Tibial artery (tissue), 4 donors: ENCODE measurements around the gene SREBF1.

Experiments used
- DNase-seq, 2 donors: peaks; one replicate each; pipeline ENCODE4 v3.0.0-alpha.2; 2019
- H3K27ac ChIP-seq, 2 donors: fragments of 200-600 bp; sonication (generic) in 1 of 2; 1 replicate in 1 of 2; 2 replicates in 1 of 2; pipeline ENCODE4 v1.5.1; 2018 to 2019; ENCODE audit warnings: mild to moderate bottlenecking in 1 of 2
- H3K27me3 ChIP-seq, 2 donors: fragments of 200-600 bp; sonication (generic) in 1 of 2; one replicate each; pipeline versions ENCODE4 v1.5.1 to v1.6.0; 2016 to 2019
- H3K36me3 ChIP-seq, 3 donors: fragments of 200-600 bp; sonication (generic) in 2 of 3; one replicate each; pipeline ENCODE4 v1.5.1; 2016 to 2019; ENCODE audit warnings: mild to moderate bottlenecking in 2 of 3
- H3K4me1 ChIP-seq, 4 donors: fragments of 200-600 bp; sonication (generic) in 2 of 4; 1 replicate in 3 of 4; 2 replicates in 1 of 4; pipeline ENCODE4 v1.5.1; 2016 to 2019
- H3K4me3 ChIP-seq, 2 donors: fragments of 200-600 bp; sonication (generic) in 1 of 2; 1 replicate in 1 of 2; 2 replicates in 1 of 2; pipeline ENCODE4 v1.5.1; 2018 to 2019; ENCODE audit warnings: mild to moderate bottlenecking in 2 of 2
- H3K9me3 ChIP-seq, 3 donors: fragments of 200-600 bp; sonication (generic) in 1 of 3; one replicate each; pipeline ENCODE4 v1.5.1; 2016 to 2019
- intact Hi-C: fragments of 100-400 bp; cut with DNase I; formaldehyde crosslinking; loops from one replicate; pipeline ENCODE4 v1.15.0; 2023; ENCODE audit warnings: low total_unique reads
- TF ChIP-seq, protein P1 (sequence below), 2 experiments: fragments of 200-600 bp in 1 of 2; fragments of 450-650 bp in 1 of 2; IDR thresholded peaks; one replicate each; pipeline ENCODE4 v1.5.1; 2017 to 2019; ENCODE audit warnings: antibody characterized with exemption in 2 of 2, mild to moderate bottlenecking in 1 of 2, moderate library complexity in 1 of 2

SREBF1 gene

DNA sequence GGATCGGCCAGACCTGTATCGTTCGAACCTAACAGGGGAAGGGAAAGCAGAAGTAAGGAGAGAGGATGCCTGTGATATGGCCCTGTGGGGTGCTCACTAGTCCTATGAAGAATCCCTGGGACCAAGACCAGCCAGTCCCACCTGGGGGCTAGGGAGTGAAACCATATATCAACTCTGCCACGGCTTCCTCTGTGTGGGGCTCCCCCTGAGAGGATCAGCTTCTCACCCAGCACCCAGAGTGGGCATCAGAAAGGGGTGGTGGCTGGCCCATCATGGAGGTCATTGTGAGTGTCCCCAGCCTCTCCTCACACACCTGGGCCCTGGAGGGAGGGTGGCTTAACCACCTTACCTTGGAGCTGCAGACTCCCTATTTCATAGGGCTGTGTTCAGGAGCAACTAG is 30.1 kb upstream of the SREBF1 start:
- Histone ChIP-seq H3K4me1 (peaks cover 0 to 16% (median 4%) of the 10 kb centered on the region in 4 donors), H3K27me3 (no peaks in the 10 kb centered on the region), H3K4me3 (no peak overlapping the region), H3K9me3 (no peaks in the 10 kb centered on the region), H3K27ac (no peak overlapping the region), H3K36me3 (peaks cover 6 to 52% (median 33%) of the 10 kb centered on the region in 3 donors)
- intact Hi-C loops = no loop called here
- no peak for DNase-seq
- TF ChIP-seq, protein P1, sequence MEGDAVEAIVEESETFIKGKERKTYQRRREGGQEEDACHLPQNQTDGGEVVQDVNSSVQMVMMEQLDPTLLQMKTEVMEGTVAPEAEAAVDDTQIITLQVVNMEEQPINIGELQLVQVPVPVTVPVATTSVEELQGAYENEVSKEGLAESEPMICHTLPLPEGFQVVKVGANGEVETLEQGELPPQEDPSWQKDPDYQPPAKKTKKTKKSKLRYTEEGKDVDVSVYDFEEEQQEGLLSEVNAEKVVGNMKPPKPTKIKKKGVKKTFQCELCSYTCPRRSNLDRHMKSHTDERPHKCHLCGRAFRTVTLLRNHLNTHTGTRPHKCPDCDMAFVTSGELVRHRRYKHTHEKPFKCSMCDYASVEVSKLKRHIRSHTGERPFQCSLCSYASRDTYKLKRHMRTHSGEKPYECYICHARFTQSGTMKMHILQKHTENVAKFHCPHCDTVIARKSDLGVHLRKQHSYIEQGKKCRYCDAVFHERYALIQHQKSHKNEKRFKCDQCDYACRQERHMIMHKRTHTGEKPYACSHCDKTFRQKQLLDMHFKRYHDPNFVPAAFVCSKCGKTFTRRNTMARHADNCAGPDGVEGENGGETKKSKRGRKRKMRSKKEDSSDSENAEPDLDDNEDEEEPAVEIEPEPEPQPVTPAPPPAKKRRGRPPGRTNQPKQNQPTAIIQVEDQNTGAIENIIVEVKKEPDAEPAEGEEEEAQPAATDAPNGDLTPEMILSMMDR (IDR thresholded peaks at IDR 0.05) = no peak

DNA sequence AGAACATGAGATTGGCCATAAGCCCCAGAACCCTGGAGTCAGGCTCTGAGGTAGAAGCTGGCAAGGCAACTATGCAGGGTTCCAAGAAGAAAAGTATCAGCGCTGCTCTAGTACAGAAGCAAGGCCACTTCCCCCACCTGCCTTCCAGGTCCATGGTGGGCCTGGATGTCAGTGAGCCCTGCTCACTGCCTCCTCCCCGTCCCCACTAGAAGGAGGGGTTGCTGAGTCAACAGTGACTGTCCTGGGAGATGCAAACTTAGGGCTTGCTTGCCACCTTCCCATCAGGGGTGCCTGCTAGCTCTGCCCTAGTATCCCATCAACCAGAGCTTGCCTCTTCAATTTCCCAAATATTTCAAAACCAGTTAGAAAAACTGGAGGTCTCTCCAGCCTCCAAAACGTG is 29.6 kb upstream of the SREBF1 start:
- Histone ChIP-seq H3K9me3 (no peaks in the 10 kb centered on the region), H3K27ac (no peak overlapping the region), H3K4me3 (no peak overlapping the region), H3K4me1 (peaks cover 0 to 11% (median under 1%) of the 10 kb centered on the region in 4 donors), H3K27me3 (no peaks in the 10 kb centered on the region), H3K36me3 (peaks cover 6 to 56% (median 38%) of the 10 kb centered on the region in 3 donors)
- TF ChIP-seq, protein P1 (IDR thresholded peaks at IDR 0.05) = no peak
- no peak for DNase-seq
- intact Hi-C loops = no loop called here

DNA sequence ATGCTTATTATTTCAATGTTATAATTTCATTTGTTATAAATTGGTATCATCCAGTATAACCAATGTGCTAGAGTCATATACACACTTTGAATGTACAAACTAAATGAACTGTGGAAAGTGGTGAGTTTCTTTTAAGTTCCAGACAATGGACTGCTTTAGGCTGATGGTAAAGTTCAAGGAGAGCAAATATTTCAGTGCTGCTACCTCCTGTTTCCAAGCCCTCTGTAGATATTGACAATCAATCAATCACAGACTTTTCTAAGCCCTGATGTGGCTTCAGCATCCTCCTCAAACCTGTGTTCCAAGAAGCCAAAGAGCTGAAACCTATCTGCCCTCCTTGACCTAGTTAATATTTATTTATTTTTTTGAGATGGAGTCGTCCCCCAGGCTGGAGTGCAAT is 28.2 kb upstream of the SREBF1 start:
- TF ChIP-seq, protein P1 (IDR thresholded peaks at IDR 0.05) = no peak
- Histone ChIP-seq H3K27ac (no peak overlapping the region), H3K4me3 (no peak overlapping the region), H3K4me1 (peaks cover 0 to 8% (median 4%) of the 10 kb centered on the region in 4 donors), H3K36me3 (peaks cover 6 to 63% (median 40%) of the 10 kb centered on the region in 3 donors), H3K9me3 (no peaks in the 10 kb centered on the region), H3K27me3 (no peaks in the 10 kb centered on the region)
- intact Hi-C loops = no loop called here
- no peak for DNase-seq

DNA sequence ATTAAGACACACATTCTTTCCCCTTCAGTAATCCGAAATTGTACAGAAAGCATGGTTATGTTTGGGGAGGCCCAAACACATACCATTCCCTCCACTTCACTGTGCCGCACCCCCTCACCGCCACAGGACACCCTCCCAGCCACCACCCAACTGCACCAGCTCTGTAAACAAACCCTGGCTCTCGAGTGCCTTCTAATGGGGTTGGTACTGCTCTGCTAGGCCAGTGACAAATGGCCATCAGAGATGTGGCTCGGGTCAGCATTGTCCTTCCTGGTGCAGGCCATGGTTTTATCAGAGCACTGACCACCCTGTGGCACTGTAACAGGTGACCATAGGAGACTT is 24.0 kb upstream of the SREBF1 start:
- TF ChIP-seq, protein P1 (IDR thresholded peaks at IDR 0.05) = no peak
- H3K4me3 ChIP-seq = no peak overlapping the region
- DNase-seq = no peak
- H3K4me1 ChIP-seq = peaks cover 0 to 21% (median 19%) of the 10 kb centered on the region in 4 donors
- peaks cover 0 to 30% (median 17%) of the 10 kb centered on the region in 3 donors for H3K36me3 ChIP-seq
- H3K27me3 ChIP-seq = no peaks in the 10 kb centered on the region
- intact Hi-C loops = loop anchor here (2.0 to 5.0 kb wide), 2 partner anchors 57 to 178 kb away; no protein-coding TSS in a partner anchor
- no peak overlapping the region for H3K27ac ChIP-seq
- no peaks in the 10 kb centered on the region for H3K9me3 ChIP-seq

DNA sequence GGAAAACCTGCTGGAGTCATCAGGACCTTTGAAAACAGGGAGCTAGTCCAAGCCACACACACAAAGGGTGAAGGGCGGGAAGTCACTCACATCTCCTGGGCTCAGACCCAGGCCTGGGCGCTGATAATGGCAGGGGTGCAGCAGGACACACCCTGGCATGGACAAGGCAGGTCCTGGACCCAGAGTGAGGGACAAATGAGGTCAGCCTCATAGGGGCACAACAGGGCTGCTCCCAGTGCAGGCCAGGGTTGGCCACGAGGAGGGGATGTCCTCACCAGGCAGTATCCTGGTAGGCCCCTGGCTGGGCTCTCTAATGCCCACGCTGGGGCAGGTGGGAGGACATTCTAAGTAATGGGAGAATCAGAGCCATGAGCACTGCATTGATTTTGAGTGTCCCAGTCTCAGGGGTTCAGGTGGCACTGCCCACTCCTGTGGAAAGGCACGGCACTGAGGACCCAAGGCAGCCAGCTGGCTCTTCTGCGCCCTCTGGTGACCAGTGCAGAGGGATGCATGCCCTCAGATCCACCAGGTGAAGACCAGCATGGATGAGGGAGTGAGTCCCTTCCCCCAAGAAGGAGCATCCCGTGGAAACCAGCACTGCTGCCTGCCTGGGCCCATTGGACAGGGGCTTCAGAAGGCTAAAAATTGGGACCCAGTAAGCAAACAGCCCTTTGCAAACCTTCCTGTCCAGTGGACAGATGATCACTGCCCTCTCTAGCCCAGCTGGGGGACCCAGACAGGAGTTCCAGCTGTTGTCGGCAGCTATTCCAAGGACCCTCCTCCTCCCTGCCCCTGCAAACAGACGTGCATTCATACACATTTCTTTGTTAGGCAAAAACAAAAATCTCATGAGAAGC is 23.4 kb upstream of the SREBF1 start:
- H3K27ac ChIP-seq = no peak overlapping the region
- TF ChIP-seq, protein P1 (IDR thresholded peaks at IDR 0.05) = peak; percentile 98 to 99
- H3K4me3 ChIP-seq = no peak overlapping the region
- no peaks in the 10 kb centered on the region for H3K9me3 ChIP-seq
- intact Hi-C loops = loop anchor here (2.0 to 5.0 kb wide), 2 partner anchors 57 to 177 kb away; no protein-coding TSS in a partner anchor
- no peaks in the 10 kb centered on the region for H3K27me3 ChIP-seq
- peak; percentile 45 to 83 for DNase-seq
- peaks cover 0 to 27% (median 25%) of the 10 kb centered on the region in 4 donors for H3K4me1 ChIP-seq
- H3K36me3 ChIP-seq = peaks cover 0 to 30% (median 13%) of the 10 kb centered on the region in 3 donors
